CD8-positive, alpha-beta memory T cell (primary cell): ENCODE data around the gene SMC3. TPM values are rescaled to one million over a fixed set of nuclear protein-coding genes. Genes with fewer than 3 reads are reported as not detected.

Source experiments
- CTCF ChIA-PET: fragments of 350-600 bp; sonication (Branson Sonifier 250); formaldehyde crosslinking; loops from one replicate; lab custom pipeline; 2021; ENCODE audit warnings: antibody characterized with exemption; lab: Charles Lee
- POLR2A ChIA-PET: fragments of 350-600 bp; sonication (Branson Sonifier 250); formaldehyde crosslinking; loops from one replicate; lab custom pipeline; 2021; ENCODE audit warnings: antibody characterized with exemption; lab: Charles Lee
- DNase-seq, 5 donors: peaks; one replicate each; pipeline versions ENCODE4 v3.0.0 to v3.0.0-alpha.2; 2020 to 2022; ENCODE audit warnings: mixed read lengths in 1 of 5
- H3K27ac ChIP-seq: one replicate; pipeline ENCODE4 v1.7.0; 2013; ENCODE audit warnings: low read depth, mild to moderate bottlenecking, low read length, moderate library complexity
- H3K27me3 ChIP-seq: 2 replicates; pipeline ENCODE4 v1.7.0; 2013; ENCODE audit warnings: low read length, mild to moderate bottlenecking; ENCODE audit not compliant: insufficient read depth, poor library complexity, severe bottlenecking
- H3K36me3 ChIP-seq: 2 replicates; pipeline ENCODE4 v1.7.0; 2013; ENCODE audit warnings: mild to moderate bottlenecking, low read length, moderate library complexity; ENCODE audit not compliant: insufficient read depth
- H3K4me1 ChIP-seq: 2 replicates; pipeline ENCODE4 v1.7.0; 2013; ENCODE audit warnings: mild to moderate bottlenecking, low read length, moderate library complexity; ENCODE audit not compliant: insufficient read depth
- H3K4me3 ChIP-seq: 2 replicates; pipeline ENCODE4 v1.7.0; 2013; ENCODE audit warnings: mild to moderate bottlenecking, low read length
- H3K9me3 ChIP-seq: 2 replicates; pipeline ENCODE4 v1.7.0; 2013; ENCODE audit warnings: mild to moderate bottlenecking, low read length
- H3K27ac Mint-ChIP-seq, 8 donors: one replicate each; pipeline ENCODE4 v1.8.0; 2020 to 2021; ENCODE audit warnings: mixed read lengths in 8 of 8, mild to moderate bottlenecking in 6 of 8, inconsistent platforms in 3 of 8, moderate library complexity in 3 of 8
- H3K27me3 Mint-ChIP-seq, 2 donors: one replicate each; pipeline ENCODE4 v1.8.0; 2020 to 2021; ENCODE audit warnings: mixed read lengths in 2 of 2, mild to moderate bottlenecking in 1 of 2, moderate library complexity in 1 of 2
- H3K36me3 Mint-ChIP-seq, 3 donors: one replicate each; pipeline ENCODE4 v1.8.0; 2020 to 2021; ENCODE audit warnings: mixed read lengths in 3 of 3, inconsistent platforms in 1 of 3, mild to moderate bottlenecking in 1 of 3
- H3K4me1 Mint-ChIP-seq, 3 donors: one replicate each; pipeline ENCODE4 v1.8.0; 2020 to 2021; ENCODE audit warnings: mixed read lengths in 3 of 3, inconsistent platforms in 1 of 3, mild to moderate bottlenecking in 1 of 3
- H3K4me3 Mint-ChIP-seq, 7 donors: one replicate each; pipeline ENCODE4 v1.8.0; 2020 to 2021; ENCODE audit warnings: mixed read lengths in 7 of 7, mild to moderate bottlenecking in 6 of 7, moderate library complexity in 4 of 7, inconsistent platforms in 2 of 7
- H3K9me3 Mint-ChIP-seq, 5 donors: one replicate each; pipeline ENCODE4 v1.8.0; 2020 to 2022; ENCODE audit warnings: mixed read lengths in 5 of 5, mild to moderate bottlenecking in 3 of 5, moderate library complexity in 2 of 5, inconsistent platforms in 1 of 5
- polyA plus RNA-seq: library from polyadenylated mRNA; unstranded; fragments of 300-500 nt; fragmentation: Illumina TruSeq; gene quantifications from one replicate; pipeline ENCODE4 v1.2.3, GENCODE V29; 2021
- total RNA-seq, 2 experiments: library from RNA; stranded (reverse); gene quantifications; one replicate each; pipeline ENCODE4 v1.2.3, GENCODE V29; 2021

Gene SMC3
- total RNA-seq: 10 to 100 TPM; 77.7 to 77.9 TPM
- polyA plus RNA-seq: 102 TPM

DNA sequence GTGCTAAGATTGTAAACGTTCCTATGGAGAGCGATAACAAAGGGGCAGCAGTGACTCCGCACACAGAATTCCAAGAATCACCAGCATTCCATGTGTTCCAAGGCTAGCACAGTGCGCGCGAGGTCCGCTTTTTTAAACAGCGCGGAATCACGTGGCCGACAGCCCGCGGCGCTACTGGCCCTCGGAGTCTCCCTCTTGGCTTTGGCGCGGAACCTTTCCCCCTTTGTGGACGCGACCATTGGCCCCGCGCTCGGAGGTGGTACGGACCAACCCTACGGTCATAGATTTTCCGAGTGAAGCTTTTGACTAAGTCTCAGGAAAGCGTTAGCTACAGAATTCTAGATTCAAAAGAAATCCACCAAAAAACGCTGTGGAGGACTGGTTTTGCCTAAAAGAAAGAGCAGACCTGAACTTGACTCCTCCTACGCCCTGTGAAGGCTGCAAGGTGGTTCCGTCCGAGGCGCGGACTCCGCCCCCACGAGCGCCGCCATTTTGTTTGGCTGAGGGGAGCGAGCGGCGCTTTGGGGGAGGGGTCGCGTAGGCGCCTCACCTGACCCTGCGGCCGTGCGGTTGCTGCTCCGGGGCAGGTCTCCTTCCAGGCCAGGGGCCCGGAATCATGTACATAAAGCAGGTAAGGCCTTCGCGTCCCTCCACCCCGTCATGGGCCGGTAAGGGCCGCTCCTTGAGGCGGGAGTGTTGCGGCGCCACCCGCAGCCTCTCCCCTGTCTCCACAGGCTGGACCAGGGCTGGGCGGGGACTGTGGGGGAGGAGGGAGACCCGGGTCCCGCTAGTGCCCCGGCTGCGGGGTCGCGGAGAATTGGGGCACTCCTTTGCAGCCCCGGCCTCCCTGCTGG, at the start of gene SMC3:
TSS of gene SMC3 (plus strand) at position 495 of the 854 bp plus-strand sequence. CDS start at position 617, 122 bp downstream.
- Histone ChIP-seq H3K27me3 (peaks cover 9% of the 10 kb centered on the region), H3K36me3 (no peaks in the 10 kb centered on the region), H3K27ac (peak within 1 kb of the TSS; percentile 78), H3K4me3 (peak within 1 kb of the TSS; percentile 98), H3K9me3 (no peaks in the 10 kb centered on the region), H3K4me1 (peaks cover 41% of the 10 kb centered on the region)
- peak within 1 kb of the TSS; percentile 95 to 99 (median 96) for H3K27ac Mint-ChIP-seq
- peaks cover 11 to 23% of the 10 kb centered on the region in 2 donors for H3K27me3 Mint-ChIP-seq
- H3K36me3 Mint-ChIP-seq: peaks cover 0 to 26% (median 0%) of the 10 kb centered on the region in 3 donors
- H3K4me3 Mint-ChIP-seq: peak within 1 kb of the TSS; percentile 90 to 98 (median 96)
- CTCF ChIA-PET: interaction anchor here (0.5 to 1.5 kb wide), 6 partner anchors 9 to 262 kb away, joined by 3 to 4 read pairs (median 3); no protein-coding TSS in a partner anchor
- POLR2A ChIA-PET: no interaction called here
- H3K9me3 Mint-ChIP-seq: no peaks in the 10 kb centered on the region
- peaks cover 43 to 48% (median 46%) of the 10 kb centered on the region in 3 donors for H3K4me1 Mint-ChIP-seq
- peak; percentile 86 to 95 (median 92) for DNase-seq

GRCh38 chr10:110522365-110522988, 45.0 kb upstream of the SMC3 start:
- Histone ChIP-seq H3K4me1 (peaks cover 5% of the 10 kb centered on the region), H3K27ac (no peak overlapping the region), H3K36me3 (no peaks in the 10 kb centered on the region), H3K9me3 (no peaks in the 10 kb centered on the region), H3K27me3 (no peaks in the 10 kb centered on the region), H3K4me3 (no peak overlapping the region)
- ChIA-PET CTCF (interaction anchor here (1.5 kb wide), 1 partner anchor 45 kb away, joined by 3 read pairs; no protein-coding TSS in a partner anchor), POLR2A (interaction anchor here (0.8 kb wide), 1 partner anchor 26 kb away, joined by 3 read pairs; no protein-coding TSS in a partner anchor)
- H3K4me3 Mint-ChIP-seq: no peak overlapping the region
- no peaks in the 10 kb centered on the region for H3K36me3 Mint-ChIP-seq
- no peak for DNase-seq
- H3K9me3 Mint-ChIP-seq: no peaks in the 10 kb centered on the region
- H3K4me1 Mint-ChIP-seq: peaks cover 11 to 20% (median 14%) of the 10 kb centered on the region in 3 donors
- peak overlapping the region in 2 of 8 donors; percentile 5 to 42 for H3K27ac Mint-ChIP-seq
- peaks cover 0 to 1% of the 10 kb centered on the region in 2 donors for H3K27me3 Mint-ChIP-seq

DNA sequence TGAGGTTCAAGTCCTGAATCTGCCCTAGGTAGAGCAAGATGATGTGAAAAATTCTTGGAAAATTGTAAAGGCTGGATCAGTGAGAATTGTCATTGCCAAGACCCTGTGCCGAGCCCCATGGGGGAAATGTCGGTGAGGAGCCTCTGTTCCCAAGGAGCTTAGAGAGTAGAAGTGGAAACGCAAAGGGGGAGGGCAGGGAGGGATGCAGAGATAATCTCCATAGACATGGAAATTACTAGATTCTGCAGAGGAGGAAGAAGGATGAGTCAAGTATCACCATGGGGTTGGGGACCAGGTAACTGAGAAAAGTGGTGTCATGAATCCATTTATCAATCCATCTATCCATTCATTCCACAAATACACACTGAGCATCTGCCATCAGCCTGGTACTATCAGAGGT, 43.8 kb upstream of the SMC3 start:
- Mint-ChIP-seq H3K4me1 (peaks cover 15 to 29% (median 24%) of the 10 kb centered on the region in 3 donors), H3K9me3 (no peaks in the 10 kb centered on the region), H3K27me3 (peaks cover 0 to 1% of the 10 kb centered on the region in 2 donors), H3K4me3 (no peak overlapping the region), H3K36me3 (no peaks in the 10 kb centered on the region), H3K27ac (no peak overlapping the region)
- ChIA-PET POLR2A (no interaction called here), CTCF (no interaction called here)
- no peaks in the 10 kb centered on the region for H3K9me3 ChIP-seq
- H3K27me3 ChIP-seq: no peaks in the 10 kb centered on the region
- peaks cover 11% of the 10 kb centered on the region for H3K4me1 ChIP-seq
- no peak overlapping the region for H3K27ac ChIP-seq
- H3K36me3 ChIP-seq: no peaks in the 10 kb centered on the region
- DNase-seq: no peak
- no peak overlapping the region for H3K4me3 ChIP-seq

GRCh38 chr10:110524179-110524858, 43.2 kb upstream of the SMC3 start:
- peaks cover 17% of the 10 kb centered on the region for H3K4me1 ChIP-seq
- H3K4me1 Mint-ChIP-seq: peaks cover 20 to 35% (median 30%) of the 10 kb centered on the region in 3 donors
- POLR2A ChIA-PET: no interaction called here
- H3K27ac ChIP-seq: no peak overlapping the region
- H3K36me3 Mint-ChIP-seq: no peaks in the 10 kb centered on the region
- no peaks in the 10 kb centered on the region for H3K9me3 Mint-ChIP-seq
- peaks cover 0 to 1% of the 10 kb centered on the region in 2 donors for H3K27me3 Mint-ChIP-seq
- H3K27me3 ChIP-seq: no peaks in the 10 kb centered on the region
- CTCF ChIA-PET: no interaction called here
- no peaks in the 10 kb centered on the region for H3K9me3 ChIP-seq
- peak overlapping the region in 1 of 8 donors; percentile 3 for H3K27ac Mint-ChIP-seq
- H3K4me3 Mint-ChIP-seq: no peak overlapping the region
- no peak for DNase-seq
- no peaks in the 10 kb centered on the region for H3K36me3 ChIP-seq
- no peak overlapping the region for H3K4me3 ChIP-seq

DNA sequence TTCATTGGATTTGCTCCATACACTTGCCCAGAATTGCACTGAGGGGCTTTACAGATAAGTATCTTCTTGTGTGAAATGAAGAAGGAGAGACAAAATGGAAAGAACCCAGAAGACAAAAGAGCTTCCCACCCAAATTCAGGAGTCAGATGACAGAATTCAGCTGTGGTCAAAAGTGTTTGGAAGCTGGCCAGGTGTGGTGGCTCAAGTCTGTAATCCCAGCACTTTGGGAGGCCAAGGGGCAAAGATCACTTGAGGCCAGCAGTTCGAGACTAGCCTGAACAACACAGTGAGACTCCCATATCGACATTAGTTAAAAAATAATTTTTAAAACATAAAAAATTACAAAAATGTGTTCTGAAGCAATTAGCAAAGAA, 42.6 kb upstream of the SMC3 start:
- peaks cover 0 to 1% of the 10 kb centered on the region in 2 donors for H3K27me3 Mint-ChIP-seq
- no peak overlapping the region for H3K4me3 Mint-ChIP-seq
- DNase-seq: no peak
- ChIA-PET POLR2A (no interaction called here), CTCF (no interaction called here)
- Histone ChIP-seq H3K4me3 (no peak overlapping the region), H3K9me3 (no peaks in the 10 kb centered on the region), H3K27me3 (no peaks in the 10 kb centered on the region), H3K27ac (no peak overlapping the region), H3K4me1 (peaks cover 22% of the 10 kb centered on the region), H3K36me3 (no peaks in the 10 kb centered on the region)
- no peak overlapping the region for H3K27ac Mint-ChIP-seq
- H3K4me1 Mint-ChIP-seq: peaks cover 26 to 41% (median 35%) of the 10 kb centered on the region in 3 donors
- H3K36me3 Mint-ChIP-seq: no peaks in the 10 kb centered on the region
- no peaks in the 10 kb centered on the region for H3K9me3 Mint-ChIP-seq

DNA sequence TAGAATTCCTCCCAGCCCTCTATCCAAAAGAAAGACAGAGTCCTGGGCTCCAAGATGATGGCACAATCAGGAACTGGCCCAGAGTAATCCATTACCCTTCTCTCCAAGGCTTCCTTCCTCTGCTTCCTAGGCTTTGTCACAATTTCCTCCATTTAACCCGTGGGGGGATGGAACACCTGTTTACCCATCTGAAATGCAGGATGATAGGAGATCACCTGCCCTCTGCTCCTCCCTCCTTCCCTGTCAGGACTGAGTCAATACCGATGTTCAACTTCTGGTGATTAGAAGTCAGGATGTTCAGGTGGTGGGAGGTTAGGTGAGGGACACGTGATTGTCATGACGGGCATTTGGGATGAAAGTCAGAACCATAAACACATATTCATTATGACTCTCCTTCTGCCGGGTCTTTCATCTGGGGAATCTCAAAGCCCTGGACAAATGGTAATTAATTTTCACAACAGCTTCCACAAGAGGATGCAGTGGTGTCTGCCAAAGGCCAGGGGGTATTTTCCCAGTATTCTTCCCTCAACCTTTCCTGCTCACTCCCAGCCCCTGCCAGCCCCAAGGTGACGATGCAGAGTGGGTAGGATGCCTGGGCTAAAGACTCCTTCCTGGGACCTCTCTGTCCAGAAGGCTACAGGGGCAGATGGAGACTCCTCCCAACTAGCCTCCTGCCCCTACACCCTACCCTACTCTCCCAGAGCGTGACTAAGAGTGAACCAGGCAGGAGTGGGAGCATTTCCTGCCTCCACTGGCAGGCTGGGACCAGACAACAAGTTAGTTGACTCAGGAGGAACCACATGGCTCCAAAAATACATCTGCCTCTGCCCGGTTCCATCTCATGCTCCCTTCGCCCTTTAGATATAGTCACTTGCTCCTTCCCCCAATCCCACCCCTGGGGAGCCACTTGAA, 41.9 kb upstream of the SMC3 start:
- Mint-ChIP-seq H3K9me3 (no peaks in the 10 kb centered on the region), H3K4me1 (peaks cover 27 to 46% (median 43%) of the 10 kb centered on the region in 3 donors), H3K27me3 (peaks cover 0 to 1% of the 10 kb centered on the region in 2 donors), H3K36me3 (no peaks in the 10 kb centered on the region), H3K4me3 (no peak overlapping the region), H3K27ac (peak overlapping the region in 1 of 8 donors; percentile 21)
- Histone ChIP-seq H3K27me3 (no peaks in the 10 kb centered on the region), H3K9me3 (no peaks in the 10 kb centered on the region), H3K4me3 (no peak overlapping the region), H3K36me3 (no peaks in the 10 kb centered on the region), H3K27ac (no peak overlapping the region), H3K4me1 (peaks cover 27% of the 10 kb centered on the region)
- DNase-seq: no peak
- ChIA-PET CTCF (no interaction called here), POLR2A (no interaction called here)

GRCh38 chr10:110527731-110528171, 39.7 kb upstream of the SMC3 start:
- Mint-ChIP-seq H3K4me3 (no peak overlapping the region), H3K4me1 (peaks cover 22 to 38% (median 37%) of the 10 kb centered on the region in 3 donors)
- CTCF ChIA-PET: no interaction called here

More at GRCh38 chr10:110527731-110528171, 39.7 kb upstream of the SMC3 start:
- DNase-seq: no peak
- no peaks in the 10 kb centered on the region for H3K27me3 ChIP-seq
- Mint-ChIP-seq H3K27ac (peak overlapping the region in 2 of 8 donors; percentile 35 to 87), H3K27me3 (peaks cover 1 to 4% of the 10 kb centered on the region in 2 donors), H3K9me3 (no peaks in the 10 kb centered on the region), H3K36me3 (no peaks in the 10 kb centered on the region)
- POLR2A ChIA-PET: no interaction called here
- H3K4me3 ChIP-seq: no peak overlapping the region
- H3K27ac ChIP-seq: no peak overlapping the region
- no peaks in the 10 kb centered on the region for H3K36me3 ChIP-seq
- no peaks in the 10 kb centered on the region for H3K9me3 ChIP-seq
- H3K4me1 ChIP-seq: peaks cover 24% of the 10 kb centered on the region
